ENCODE results near the gene PRKCA. TPM values are rescaled to one million over a fixed set of nuclear protein-coding genes. Genes with fewer than 3 reads are reported as not detected.

The PRKCA gene
- total and polyA plus RNA-seq, 9 of the 15 experiments (the other 6 are each of a cell fraction or from before 2014, with no cell fraction given), result 3.2 to 33.0 (median 17.8) TPM

DNA sequence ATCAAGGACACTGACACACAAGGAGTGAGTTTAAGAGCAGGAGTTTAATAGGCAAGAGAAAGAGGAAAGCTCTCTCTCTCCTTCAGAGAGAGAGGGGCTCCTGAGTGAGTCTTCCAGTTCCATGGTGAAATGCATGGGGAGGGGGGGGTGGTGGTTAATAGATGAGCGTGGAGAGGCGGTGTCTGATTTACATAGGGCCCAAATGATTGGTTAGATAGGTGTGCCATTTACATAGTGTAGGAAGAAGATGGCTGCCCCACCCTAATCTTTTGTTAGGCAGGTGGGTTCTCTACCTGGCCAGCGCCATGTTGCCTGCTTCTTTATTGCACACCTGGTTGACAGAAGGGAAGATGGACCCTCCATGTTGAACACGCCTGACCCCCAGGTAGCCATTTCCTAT, 282.5 kb downstream of the PRKCA start (continued):
- no peak for TF ChIP-seq CUX1 (CRISPR knock-in tag; IDR thresholded peaks at IDR 0.05)
- no peak for TF ChIP-seq TBP (optimal IDR thresholded peaks at IDR 0.05; ENCODE audit: low read depth, low read length)
- no peak for TF ChIP-seq KLF16 (IDR thresholded peaks at IDR 0.05)

GRCh38 chr17:66585472-66585871, 283.1 kb downstream of the PRKCA start:
- intact Hi-C loops (cut with micrococcal nuclease), result no loop called here
- H3K4me3 ChIP-seq, result no peak overlapping the region
- H3K9ac ChIP-seq (ENCODE audit: insufficient read depth in 1 of 2, low read depth in 2 of 2, low read length in 2 of 2), result no peak overlapping the region
- POLR2A ChIA-PET, result interaction anchor here (0.6 kb wide), 1 partner anchor 13 kb away, joined by 3 read pairs; no protein-coding TSS in a partner anchor
- no peak for FAIRE-seq
- BruUV-seq (replicated peaks), result no TSS peak
- CTCF ChIA-PET (ENCODE audit: low intra/inter-chr PET ratio), result no interaction called here
- no peaks in the 10 kb centered on the region for H3K27me3 ChIP-seq (ENCODE audit: control insufficient read depth in 2 of 2, insufficient read depth in 2 of 2, low read length in 2 of 2)
- no peak overlapping the region for H3K27ac ChIP-seq (ENCODE audit: extremely low read depth, low read depth, low read length)
- in situ Hi-C loops (cut with MboI), result no loop called here
- H3K79me2 ChIP-seq (ENCODE audit: control insufficient read depth, insufficient read depth, low read length), result no peaks in the 10 kb centered on the region
- WGBS (ENCODE audit: insufficient coverage, low coverage, missing lambda C conversion rate), result 76% methylated on average over 5 of the region's 5 CpGs
- ATAC-seq, result no peak
- no peaks in the 10 kb centered on the region for H3K36me3 ChIP-seq (ENCODE audit: control insufficient read depth, insufficient read depth, low read length)
- no peaks in the 10 kb centered on the region for H3K9me3 ChIP-seq (replicated peaks; ENCODE audit: control insufficient read depth, insufficient read depth, low read depth, low read length)
- H3K4me1 ChIP-seq (replicated peaks in 1 of 2; ENCODE audit: control insufficient read depth in 2 of 2, insufficient read depth in 2 of 2, low read length in 2 of 2), result peaks cover 0 to 5% of the 10 kb centered on the region in 2 experiments; a peak in 2 of 5 replicates
- H2AFZ ChIP-seq (ENCODE audit: low read depth, low read length), result no peak overlapping the region
- DNase-seq (ENCODE audit: extremely low read depth in 1 of 4, low spot score in 3 of 4), result no peak
- H4K20me1 ChIP-seq (replicated peaks; ENCODE audit: control insufficient read depth, insufficient read depth, low read length), result peaks cover 4% of the 10 kb centered on the region; the same call in 1 of the 2 replicates
- no peak overlapping the region for H3K4me2 ChIP-seq (ENCODE audit: insufficient read depth, low read length)
- TF ChIP-seq ZNF444 (CRISPR knock-in tag; IDR thresholded peaks at IDR 0.05), result no peak
- TF ChIP-seq WHSC1 (IDR thresholded peaks at IDR 0.05; ENCODE audit: low read length), result no peak
- TF ChIP-seq SPI1 (IDR thresholded peaks at IDR 0.05; ENCODE audit: borderline replicate concordance, low read depth, low read length), result peak; percentile 53; the same call in 1 of the 2 replicates
- H3K9me1 ChIP-seq (ENCODE audit: control insufficient read depth, insufficient read depth, low read length), result no peaks in the 10 kb centered on the region

Measured in K562 (cell line).